HL-60 (cell line): ENCODE results near the gene SEPTIN10.

Experiments
- POLR2AphosphoS5 ChIP-seq: IDR thresholded peaks from 2 replicates; pipeline ENCODE4 v1.6.1; 2012; ENCODE audit warnings: low read depth
- TF ChIP-seq, protein P1 (sequence below): IDR thresholded peaks from one replicate; pipeline ENCODE4 v1.5.1; 2011; ENCODE audit warnings: low read length, control low read depth, inconsistent platforms; ENCODE audit not compliant: insufficient read depth
- TF ChIP-seq, protein P2 (sequence below): IDR thresholded peaks from 2 replicates; pipeline ENCODE4 v1.6.1; 2012; ENCODE audit warnings: low read depth; ENCODE audit not compliant: insufficient replicate concordance

- TF ChIP-seq POLR2AphosphoS5, result no peak
- TF ChIP-seq, protein P1, sequence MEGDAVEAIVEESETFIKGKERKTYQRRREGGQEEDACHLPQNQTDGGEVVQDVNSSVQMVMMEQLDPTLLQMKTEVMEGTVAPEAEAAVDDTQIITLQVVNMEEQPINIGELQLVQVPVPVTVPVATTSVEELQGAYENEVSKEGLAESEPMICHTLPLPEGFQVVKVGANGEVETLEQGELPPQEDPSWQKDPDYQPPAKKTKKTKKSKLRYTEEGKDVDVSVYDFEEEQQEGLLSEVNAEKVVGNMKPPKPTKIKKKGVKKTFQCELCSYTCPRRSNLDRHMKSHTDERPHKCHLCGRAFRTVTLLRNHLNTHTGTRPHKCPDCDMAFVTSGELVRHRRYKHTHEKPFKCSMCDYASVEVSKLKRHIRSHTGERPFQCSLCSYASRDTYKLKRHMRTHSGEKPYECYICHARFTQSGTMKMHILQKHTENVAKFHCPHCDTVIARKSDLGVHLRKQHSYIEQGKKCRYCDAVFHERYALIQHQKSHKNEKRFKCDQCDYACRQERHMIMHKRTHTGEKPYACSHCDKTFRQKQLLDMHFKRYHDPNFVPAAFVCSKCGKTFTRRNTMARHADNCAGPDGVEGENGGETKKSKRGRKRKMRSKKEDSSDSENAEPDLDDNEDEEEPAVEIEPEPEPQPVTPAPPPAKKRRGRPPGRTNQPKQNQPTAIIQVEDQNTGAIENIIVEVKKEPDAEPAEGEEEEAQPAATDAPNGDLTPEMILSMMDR, result no peak
- TF ChIP-seq, protein P2, sequence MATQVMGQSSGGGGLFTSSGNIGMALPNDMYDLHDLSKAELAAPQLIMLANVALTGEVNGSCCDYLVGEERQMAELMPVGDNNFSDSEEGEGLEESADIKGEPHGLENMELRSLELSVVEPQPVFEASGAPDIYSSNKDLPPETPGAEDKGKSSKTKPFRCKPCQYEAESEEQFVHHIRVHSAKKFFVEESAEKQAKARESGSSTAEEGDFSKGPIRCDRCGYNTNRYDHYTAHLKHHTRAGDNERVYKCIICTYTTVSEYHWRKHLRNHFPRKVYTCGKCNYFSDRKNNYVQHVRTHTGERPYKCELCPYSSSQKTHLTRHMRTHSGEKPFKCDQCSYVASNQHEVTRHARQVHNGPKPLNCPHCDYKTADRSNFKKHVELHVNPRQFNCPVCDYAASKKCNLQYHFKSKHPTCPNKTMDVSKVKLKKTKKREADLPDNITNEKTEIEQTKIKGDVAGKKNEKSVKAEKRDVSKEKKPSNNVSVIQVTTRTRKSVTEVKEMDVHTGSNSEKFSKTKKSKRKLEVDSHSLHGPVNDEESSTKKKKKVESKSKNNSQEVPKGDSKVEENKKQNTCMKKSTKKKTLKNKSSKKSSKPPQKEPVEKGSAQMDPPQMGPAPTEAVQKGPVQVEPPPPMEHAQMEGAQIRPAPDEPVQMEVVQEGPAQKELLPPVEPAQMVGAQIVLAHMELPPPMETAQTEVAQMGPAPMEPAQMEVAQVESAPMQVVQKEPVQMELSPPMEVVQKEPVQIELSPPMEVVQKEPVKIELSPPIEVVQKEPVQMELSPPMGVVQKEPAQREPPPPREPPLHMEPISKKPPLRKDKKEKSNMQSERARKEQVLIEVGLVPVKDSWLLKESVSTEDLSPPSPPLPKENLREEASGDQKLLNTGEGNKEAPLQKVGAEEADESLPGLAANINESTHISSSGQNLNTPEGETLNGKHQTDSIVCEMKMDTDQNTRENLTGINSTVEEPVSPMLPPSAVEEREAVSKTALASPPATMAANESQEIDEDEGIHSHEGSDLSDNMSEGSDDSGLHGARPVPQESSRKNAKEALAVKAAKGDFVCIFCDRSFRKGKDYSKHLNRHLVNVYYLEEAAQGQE, result no peak
These were observed 1.2 kb upstream of the SEPTIN10 start for GRCh38 chr2:109614715-109615636.
